ENCODE measurements around the gene MTA2. TPM values are rescaled to one million over a fixed set of nuclear protein-coding genes. Genes with fewer than 3 reads are reported as not detected.

MTA2 gene
- polyA plus RNA-seq, 2 of the 4 experiments (the other 2 are of a cell fraction), result 21.8 to 85.0 TPM

- CTCF ChIA-PET, result interaction anchor here (0.9 to 4.8 kb wide), 12 partner anchors 9 to 178 kb away, joined by 3 to 52 read pairs (median 6); partner anchors contain the start of gene TUT1
- ATAC-seq, result peak in 1 of 2 experiments; percentile 9; a peak in 3 of 6 replicates
- no peak for FAIRE-seq
These were observed 28.6 kb downstream of the MTA2 start for GRCh38 chr11:62573006-62573591.

More at GRCh38 chr11:62573006-62573591, 28.6 kb downstream of the MTA2 start:
- peak overlapping the region; percentile 97 for H3K4me3 ChIP-seq
- peak overlapping the region; percentile 93 to 94 for H3K27ac ChIP-seq
- peaks cover 47% of the 10 kb centered on the region for H3K4me1 ChIP-seq
- no peaks in the 10 kb centered on the region for H3K9me3 ChIP-seq
- WGBS (ENCODE audit: missing lambda C conversion rate), result 2% methylated on average over 33 of the region's 33 CpGs
- peak overlapping the region; percentile 93 for H3K4me2 ChIP-seq
- POLR2A ChIA-PET, result interaction anchor here (0.6 to 2.8 kb wide), 28 partner anchors 10 to 1211 kb away, joined by 3 to 93 read pairs (median 5); partner anchors contain the start of genes AHNAK, B3GAT3, C11orf98 and CSKMT
- DNase-seq (ENCODE audit: low read depth in 1 of 2, low spot score in 1 of 2), result no peak
- TF ChIP-seq ZNF302 (CRISPR knock-in tag; IDR thresholded peaks at IDR 0.05) (no peak), BHLHE40 (IDR thresholded peaks at IDR 0.05; ENCODE audit: low read depth, low read length) (no peak), KDM1A (IDR thresholded peaks at IDR 0.05; ENCODE audit: low read depth) (no peak), ELK1 (IDR thresholded peaks at IDR 0.05; ENCODE audit: low read depth, low read length) (no peak), SREBF2 (IDR thresholded peaks at IDR 0.05) (no peak), POLR2A (IDR thresholded peaks at IDR 0.05; ENCODE audit: low read length) (no peak), NPAS2 (CRISPR knock-in tag; IDR thresholded peaks at IDR 0.05; ENCODE audit: borderline replicate concordance) (no peak), HEYL (CRISPR knock-in tag; IDR thresholded peaks at IDR 0.05) (no peak), RARB (CRISPR knock-in tag; IDR thresholded peaks at IDR 0.05) (no peak), BCL3 (IDR thresholded peaks at IDR 0.05) (no peak), KDM5A (IDR thresholded peaks at IDR 0.05) (no peak), FOSL2 (IDR thresholded peaks at IDR 0.05) (no peak), FOSL2 (CRISPR knock-in tag; IDR thresholded peaks at IDR 0.05) (no peak), CBX8 (IDR thresholded peaks at IDR 0.05) (no peak), USF2 (IDR thresholded peaks at IDR 0.05) (no peak)
- TF ChIP-seq, protein P1, sequence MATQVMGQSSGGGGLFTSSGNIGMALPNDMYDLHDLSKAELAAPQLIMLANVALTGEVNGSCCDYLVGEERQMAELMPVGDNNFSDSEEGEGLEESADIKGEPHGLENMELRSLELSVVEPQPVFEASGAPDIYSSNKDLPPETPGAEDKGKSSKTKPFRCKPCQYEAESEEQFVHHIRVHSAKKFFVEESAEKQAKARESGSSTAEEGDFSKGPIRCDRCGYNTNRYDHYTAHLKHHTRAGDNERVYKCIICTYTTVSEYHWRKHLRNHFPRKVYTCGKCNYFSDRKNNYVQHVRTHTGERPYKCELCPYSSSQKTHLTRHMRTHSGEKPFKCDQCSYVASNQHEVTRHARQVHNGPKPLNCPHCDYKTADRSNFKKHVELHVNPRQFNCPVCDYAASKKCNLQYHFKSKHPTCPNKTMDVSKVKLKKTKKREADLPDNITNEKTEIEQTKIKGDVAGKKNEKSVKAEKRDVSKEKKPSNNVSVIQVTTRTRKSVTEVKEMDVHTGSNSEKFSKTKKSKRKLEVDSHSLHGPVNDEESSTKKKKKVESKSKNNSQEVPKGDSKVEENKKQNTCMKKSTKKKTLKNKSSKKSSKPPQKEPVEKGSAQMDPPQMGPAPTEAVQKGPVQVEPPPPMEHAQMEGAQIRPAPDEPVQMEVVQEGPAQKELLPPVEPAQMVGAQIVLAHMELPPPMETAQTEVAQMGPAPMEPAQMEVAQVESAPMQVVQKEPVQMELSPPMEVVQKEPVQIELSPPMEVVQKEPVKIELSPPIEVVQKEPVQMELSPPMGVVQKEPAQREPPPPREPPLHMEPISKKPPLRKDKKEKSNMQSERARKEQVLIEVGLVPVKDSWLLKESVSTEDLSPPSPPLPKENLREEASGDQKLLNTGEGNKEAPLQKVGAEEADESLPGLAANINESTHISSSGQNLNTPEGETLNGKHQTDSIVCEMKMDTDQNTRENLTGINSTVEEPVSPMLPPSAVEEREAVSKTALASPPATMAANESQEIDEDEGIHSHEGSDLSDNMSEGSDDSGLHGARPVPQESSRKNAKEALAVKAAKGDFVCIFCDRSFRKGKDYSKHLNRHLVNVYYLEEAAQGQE (IDR thresholded peaks at IDR 0.05), result no peak
- TF ChIP-seq, protein P2, sequence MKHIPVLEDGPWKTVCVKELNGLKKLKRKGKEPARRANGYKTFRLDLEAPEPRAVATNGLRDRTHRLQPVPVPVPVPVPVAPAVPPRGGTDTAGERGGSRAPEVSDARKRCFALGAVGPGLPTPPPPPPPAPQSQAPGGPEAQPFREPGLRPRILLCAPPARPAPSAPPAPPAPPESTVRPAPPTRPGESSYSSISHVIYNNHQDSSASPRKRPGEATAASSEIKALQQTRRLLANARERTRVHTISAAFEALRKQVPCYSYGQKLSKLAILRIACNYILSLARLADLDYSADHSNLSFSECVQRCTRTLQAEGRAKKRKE (CRISPR knock-in tag; IDR thresholded peaks at IDR 0.05; ENCODE audit: low read depth), result no peak
- TF ChIP-seq, protein P3, sequence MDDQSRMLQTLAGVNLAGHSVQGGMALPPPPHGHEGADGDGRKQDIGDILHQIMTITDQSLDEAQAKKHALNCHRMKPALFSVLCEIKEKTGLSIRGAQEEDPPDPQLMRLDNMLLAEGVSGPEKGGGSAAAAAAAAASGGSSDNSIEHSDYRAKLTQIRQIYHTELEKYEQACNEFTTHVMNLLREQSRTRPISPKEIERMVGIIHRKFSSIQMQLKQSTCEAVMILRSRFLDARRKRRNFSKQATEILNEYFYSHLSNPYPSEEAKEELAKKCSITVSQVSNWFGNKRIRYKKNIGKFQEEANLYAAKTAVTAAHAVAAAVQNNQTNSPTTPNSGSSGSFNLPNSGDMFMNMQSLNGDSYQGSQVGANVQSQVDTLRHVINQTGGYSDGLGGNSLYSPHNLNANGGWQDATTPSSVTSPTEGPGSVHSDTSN (IDR thresholded peaks at IDR 0.05), result no peak
